PC-3 (cell line): ENCODE data around the gene AMMECR1. TPM values are rescaled to one million over a fixed set of nuclear protein-coding genes. Genes with fewer than 3 reads are reported as not detected.

Source experiments
- ATAC-seq: fragments of 200-7000 bp; cut with Tn5 transposase; 2 replicates; pipeline ENCODE4 v1.9.1; 2020; ENCODE audit warnings: mild to moderate bottlenecking, moderate library complexity
- BruUV-seq: library from RNA; stranded (reverse); fragments of 400-500 nt; replicated peaks from 2 replicates; lab custom pipeline; 2021; lab: Mats Ljungman, UMichigan
- CTCF ChIA-PET: fragments of 300-600 bp; sonication (Branson Sonifier 250); formaldehyde crosslinking; loops from one replicate; lab custom pipeline; 2022; ENCODE audit warnings: antibody characterized with exemption; lab: Charles Lee
- POLR2A ChIA-PET: fragments of 300-600 bp; sonication (Branson Sonifier 250); formaldehyde crosslinking; loops from one replicate; lab custom pipeline; 2022; ENCODE audit warnings: antibody characterized with exemption; ENCODE audit not compliant: unreplicated experiment; lab: Charles Lee
- DNase-seq: peaks from one replicate; pipeline ENCODE4 v3.0.0-alpha.2; 2015
- H2AFZ ChIP-seq: fragments of 300-600 bp; sonication (generic); 2 replicates; pipeline ENCODE4 v1.6.0; 2016; ENCODE audit warnings: antibody characterized with exemption, low read length
- H3F3A ChIP-seq: fragments of 300-600 bp; sonication (generic); one replicate; pipeline ENCODE4 v1.6.0; 2017; ENCODE audit warnings: antibody characterized with exemption, low read length, control low read depth, mild to moderate bottlenecking; ENCODE audit not compliant: unreplicated experiment
- H3K27ac ChIP-seq: fragments of 300-600 bp; sonication (generic); 2 replicates; pipeline ENCODE4 v1.5.1; 2016; ENCODE audit warnings: mild to moderate bottlenecking, low read length
- H3K27me3 ChIP-seq: fragments of 300-600 bp; sonication (generic); 2 replicates; pipeline ENCODE4 v1.6.1; 2016; ENCODE audit warnings: low read length, mixed read lengths
- H3K36me3 ChIP-seq: fragments of 300-600 bp; sonication (generic); 2 replicates; pipeline ENCODE4 v1.6.1; 2016; ENCODE audit warnings: low read depth, mixed run types, low read length, mixed read lengths
- H3K4me1 ChIP-seq: fragments of 300-600 bp; sonication (generic); 2 replicates; pipeline ENCODE4 v1.5.1; 2016; ENCODE audit warnings: low read length; ENCODE audit not compliant: insufficient read depth
- H3K4me2 ChIP-seq: fragments of 300-600 bp; sonication (generic); 2 replicates; pipeline ENCODE4 v1.6.0; 2016; ENCODE audit warnings: low read length
- H3K4me3 ChIP-seq: fragments of 300-600 bp; sonication (generic); 2 replicates; pipeline ENCODE4 v1.5.1; 2016; ENCODE audit warnings: mild to moderate bottlenecking, low read length, mixed read lengths
- H3K79me2 ChIP-seq: fragments of 300-600 bp; sonication (generic); 2 replicates; pipeline ENCODE4 v1.6.1; 2017; ENCODE audit warnings: low read length, mixed read lengths
- H3K9ac ChIP-seq: fragments of 300-600 bp; sonication (generic); 2 replicates; pipeline ENCODE4 v1.6.0; 2016; ENCODE audit warnings: mild to moderate bottlenecking, low read length
- H3K9me2 ChIP-seq: fragments of 300-600 bp; sonication (generic); replicated peaks from 2 replicates; pipeline ENCODE4 v1.6.1; 2016; ENCODE audit warnings: mixed run types, low read length, mixed read lengths
- H3K9me3 ChIP-seq: fragments of 300-600 bp; sonication (generic); 2 replicates; pipeline ENCODE4 v1.6.1; 2016; ENCODE audit warnings: low read length, mixed read lengths
- H4K20me1 ChIP-seq: fragments of 300-600 bp; sonication (generic); 2 replicates; pipeline ENCODE4 v1.6.1; 2016; ENCODE audit warnings: low read length, mixed read lengths
- EZH2 ChIP-seq: fragments of 300-600 bp; sonication (generic); IDR thresholded peaks from one replicate; pipeline ENCODE4 v1.6.1; 2017; ENCODE audit warnings: antibody characterized with exemption, mild to moderate bottlenecking, low read length; ENCODE audit not compliant: unreplicated experiment
- EZH2phosphoT487 ChIP-seq: fragments of 300-600 bp; sonication (generic); IDR thresholded peaks from 2 replicates; pipeline ENCODE4 v1.6.1; 2018; ENCODE audit warnings: mild to moderate bottlenecking, antibody characterized with exemption, low read length, borderline replicate concordance
- intact Hi-C: fragments of 100-400 bp; cut with micrococcal nuclease; formaldehyde crosslinking; loops from 2 replicates; pipeline ENCODE4 v1.9.0; 2023
- total RNA-seq: library from RNA; depleted of rRNA; stranded (reverse); fragments of >200 nt; gene quantifications from 2 replicates; pipeline ENCODE4 v1.2.3, GENCODE V29; 2014
- TF ChIP-seq, protein P1 (sequence below): fragments of 300-600 bp; sonication (generic); conservative IDR thresholded peaks from 2 replicates; pipeline ENCODE4 v1.5.1; 2017; ENCODE audit warnings: antibody characterized with exemption, low read depth, mild to moderate bottlenecking, low read length

The AMMECR1 gene
- total RNA-seq, 1 experiment from 2014 or later: 14.2 TPM

DNA sequence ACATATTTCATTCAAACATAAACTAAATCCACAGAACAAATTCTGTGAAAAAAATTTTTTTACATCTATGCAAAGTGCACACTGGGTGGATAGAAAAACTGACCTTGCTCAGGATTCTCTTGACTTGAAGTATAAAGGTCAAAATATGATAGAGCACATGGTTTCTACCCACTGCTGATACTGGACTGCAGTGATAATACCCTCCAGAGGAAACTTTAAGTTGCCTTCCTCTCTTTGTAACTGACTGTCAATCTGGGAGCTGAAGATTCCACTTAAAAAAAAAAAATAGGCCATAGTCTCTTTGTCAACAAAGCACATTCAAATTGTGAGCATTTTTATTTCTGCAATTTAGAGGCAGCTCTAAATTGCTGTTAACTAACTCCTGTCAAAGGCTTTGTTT, 3.2 kb upstream of the AMMECR1 start:
- Histone ChIP-seq H3K4me3 (no peak overlapping the region), H3K4me1 (peaks cover 26% of the 10 kb centered on the region), H3K4me2 (no peak overlapping the region), H2AFZ (no peak overlapping the region), H3K36me3 (no peaks in the 10 kb centered on the region), H3K27me3 (no peaks in the 10 kb centered on the region), H3K9me2 (no peaks in the 10 kb centered on the region), H4K20me1 (0 out of 2 replicates have a peak, but pooled peaks cover under 1% of the 10 kb centered on the region), H3K27ac (no peak overlapping the region), H3K9ac (no peak overlapping the region), H3F3A (no peaks in the 10 kb centered on the region), H3K79me2 (peaks cover 18% of the 10 kb centered on the region), H3K9me3 (no peaks in the 10 kb centered on the region)
- no peak for DNase-seq
- CTCF ChIA-PET: no interaction called here
- no TSS peak for BruUV-seq
- no peak for ATAC-seq
- POLR2A ChIA-PET: no interaction called here
- TF ChIP-seq EZH2phosphoT487: no peak
- no peak for TF ChIP-seq EZH2
- TF ChIP-seq, protein P1, sequence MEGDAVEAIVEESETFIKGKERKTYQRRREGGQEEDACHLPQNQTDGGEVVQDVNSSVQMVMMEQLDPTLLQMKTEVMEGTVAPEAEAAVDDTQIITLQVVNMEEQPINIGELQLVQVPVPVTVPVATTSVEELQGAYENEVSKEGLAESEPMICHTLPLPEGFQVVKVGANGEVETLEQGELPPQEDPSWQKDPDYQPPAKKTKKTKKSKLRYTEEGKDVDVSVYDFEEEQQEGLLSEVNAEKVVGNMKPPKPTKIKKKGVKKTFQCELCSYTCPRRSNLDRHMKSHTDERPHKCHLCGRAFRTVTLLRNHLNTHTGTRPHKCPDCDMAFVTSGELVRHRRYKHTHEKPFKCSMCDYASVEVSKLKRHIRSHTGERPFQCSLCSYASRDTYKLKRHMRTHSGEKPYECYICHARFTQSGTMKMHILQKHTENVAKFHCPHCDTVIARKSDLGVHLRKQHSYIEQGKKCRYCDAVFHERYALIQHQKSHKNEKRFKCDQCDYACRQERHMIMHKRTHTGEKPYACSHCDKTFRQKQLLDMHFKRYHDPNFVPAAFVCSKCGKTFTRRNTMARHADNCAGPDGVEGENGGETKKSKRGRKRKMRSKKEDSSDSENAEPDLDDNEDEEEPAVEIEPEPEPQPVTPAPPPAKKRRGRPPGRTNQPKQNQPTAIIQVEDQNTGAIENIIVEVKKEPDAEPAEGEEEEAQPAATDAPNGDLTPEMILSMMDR: no peak
- intact Hi-C loops: no loop called here

DNA sequence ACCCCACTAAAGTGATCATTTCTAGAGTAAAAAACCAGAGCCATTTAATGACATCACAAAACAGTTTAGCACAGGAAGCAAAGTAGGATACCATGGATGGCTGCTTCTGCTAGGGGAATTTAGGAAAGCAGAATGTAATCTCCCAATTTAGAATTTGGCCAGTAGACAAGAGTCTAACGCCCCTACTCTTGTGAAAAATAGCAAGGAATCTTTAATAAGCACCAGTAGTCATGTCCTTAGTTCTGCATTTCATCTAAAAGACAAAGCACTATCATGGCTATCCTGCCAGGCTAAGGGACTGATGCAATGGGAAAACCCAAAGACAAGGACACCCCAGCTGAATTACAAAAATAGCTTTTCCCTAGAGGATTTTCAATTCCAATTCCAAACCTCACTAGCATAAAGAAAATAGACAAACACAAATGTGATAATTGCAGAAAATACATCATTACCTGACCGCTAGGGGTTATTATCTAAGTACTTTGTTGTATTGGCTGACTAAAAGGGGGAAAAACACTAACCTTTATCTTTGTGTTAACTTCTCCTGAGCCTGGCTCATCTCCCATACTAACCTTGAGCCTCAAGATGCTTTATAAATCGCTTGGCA, 2.6 kb upstream of the AMMECR1 start:
- intact Hi-C loops: no loop called here
- peaks cover 26% of the 10 kb centered on the region for H3K4me1 ChIP-seq
- H2AFZ ChIP-seq: no peak overlapping the region
- no peaks in the 10 kb centered on the region for H3K9me2 ChIP-seq
- no peaks in the 10 kb centered on the region for H3K36me3 ChIP-seq
- ChIA-PET POLR2A (no interaction called here), CTCF (no interaction called here)
- H4K20me1 ChIP-seq: peaks cover 5% of the 10 kb centered on the region
- ATAC-seq (no peak), DNase-seq (no peak)
- H3K27ac ChIP-seq: no peak overlapping the region
- H3K27me3 ChIP-seq: no peaks in the 10 kb centered on the region
- H3K9ac ChIP-seq: no peak overlapping the region
- BruUV-seq: no TSS peak
- no peak for TF ChIP-seq EZH2phosphoT487
- TF ChIP-seq EZH2: no peak
- TF ChIP-seq, protein P1: no peak
- H3K4me3 ChIP-seq: no peak overlapping the region
- H3F3A ChIP-seq: no peaks in the 10 kb centered on the region
- H3K9me3 ChIP-seq: no peaks in the 10 kb centered on the region
- H3K79me2 ChIP-seq: peaks cover 24% of the 10 kb centered on the region
- no peak overlapping the region for H3K4me2 ChIP-seq

DNA sequence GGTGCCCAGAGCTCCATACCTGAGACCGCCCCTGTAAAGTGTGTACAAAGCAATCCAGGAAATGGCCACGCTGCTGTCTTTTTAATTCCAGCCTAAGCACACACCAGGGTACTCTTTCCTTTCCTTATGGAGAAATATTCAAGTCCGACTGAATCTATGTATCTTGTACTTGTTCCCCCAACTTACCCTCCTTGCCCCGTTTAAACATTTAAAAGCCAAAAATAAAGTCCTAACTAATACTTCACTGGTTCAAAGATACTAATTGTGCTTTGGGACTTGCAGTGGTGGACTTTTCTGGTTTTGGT, 731 bp upstream of the AMMECR1 start:
- Histone ChIP-seq H3K9ac (peak overlapping the region; percentile 83), H3K4me1 (peaks cover 31% of the 10 kb centered on the region), H3F3A (no peaks in the 10 kb centered on the region), H3K27me3 (no peaks in the 10 kb centered on the region), H3K9me2 (no peaks in the 10 kb centered on the region), H3K27ac (peak overlapping the region; percentile 73), H3K79me2 (peaks cover 42% of the 10 kb centered on the region), H4K20me1 (peaks cover 24% of the 10 kb centered on the region), H3K9me3 (no peaks in the 10 kb centered on the region), H2AFZ (peak overlapping the region; percentile 94), H3K36me3 (no peaks in the 10 kb centered on the region), H3K4me3 (peak overlapping the region; percentile 80), H3K4me2 (peak overlapping the region; percentile 90)
- ChIA-PET CTCF (interaction anchor here (1.6 kb wide), 1 partner anchor 108 kb away, joined by 5 read pairs; no protein-coding TSS in a partner anchor), POLR2A (no interaction called here)
- intact Hi-C loops: loop anchor here (2.0 to 5.0 kb wide), 3 partner anchors 36 to 158 kb away; no protein-coding TSS in a partner anchor
- BruUV-seq: no TSS peak
- DNase-seq (peak; percentile 43), ATAC-seq (peak; percentile 52)
- TF ChIP-seq, protein P1: no peak
- TF ChIP-seq EZH2: no peak
- no peak for TF ChIP-seq EZH2phosphoT487
